GM19328 (cell line): Measurements from ENCODE around the gene GPRC5C.
"Not testable (repeated sequence)": the region's sequence is repeated elsewhere in the genome, so short reads cannot be mapped to it uniquely, and the experiment has no call there.

Source experiments
- ATAC-seq: cut with Tn5 transposase; IDR thresholded peaks from one replicate; pipeline ENCODE4 v1.9.1; 2021; ENCODE audit warnings: mild to moderate bottlenecking, moderate library complexity; ENCODE audit not compliant: unreplicated experiment

The GPRC5C gene

GRCh38 chr17:74467221-74467951 is 35.5 kb downstream of the GPRC5C start:
- peak; percentile 53 for ATAC-seq

GRCh38 chr17:74471341-74471740 is 39.5 kb downstream of the GPRC5C start:
- ATAC-seq: no peak

GRCh38 chr17:74472890-74473289 is 41.0 kb downstream of the GPRC5C start:
- ATAC-seq: no peak

GRCh38 chr17:74473294-74473693 is 41.4 kb downstream of the GPRC5C start:
- ATAC-seq: no peak

- no peak for ATAC-seq
These were observed 42.3 kb downstream of the GPRC5C start for GRCh38 chr17:74474043-74474792.

- no peak for ATAC-seq
These were observed 43.3 kb downstream of the GPRC5C start for GRCh38 chr17:74475189-74475588.

GRCh38 chr17:74477411-74477810 is 45.5 kb downstream of the GPRC5C start:
- no peak for ATAC-seq

- ATAC-seq: no peak
These were observed 46.7 kb downstream of the GPRC5C start for GRCh38 chr17:74478420-74479100.

- no peak for ATAC-seq
These were observed 48.4 kb downstream of the GPRC5C start for GRCh38 chr17:74480290-74480689.

GRCh38 chr17:74481621-74482020 is 49.7 kb downstream of the GPRC5C start:
- no peak for ATAC-seq

- no peak for ATAC-seq
These were observed 52.2 kb downstream of the GPRC5C start for GRCh38 chr17:74484066-74484465.

GRCh38 chr17:74485022-74485743 is 53.3 kb downstream of the GPRC5C start:
- no peak for ATAC-seq

GRCh38 chr17:74485841-74486240 is 54.0 kb downstream of the GPRC5C start:
- no peak for ATAC-seq

GRCh38 chr17:74488276-74488675 is 56.4 kb downstream of the GPRC5C start:
- not testable (repeated sequence) for ATAC-seq

- no peak for ATAC-seq
These were observed 58.8 kb downstream of the GPRC5C start for GRCh38 chr17:74490716-74491115.

- ATAC-seq: no peak
These were observed 59.7 kb downstream of the GPRC5C start for GRCh38 chr17:74491626-74492025.

- ATAC-seq: no peak
These were observed 61.5 kb downstream of the GPRC5C start for GRCh38 chr17:74493331-74493833.
